SK-N-SH treated with all-trans-retinoic acid at 6 μM for 48 hours (cell line): ENCODE data around the gene TMEM81.
A peak's percentile ranks its signal among the peaks of the same experiment; 100 is the strongest.

Experiments
- ATAC-seq: fragments of 200-7000 bp; cut with Tn5 transposase; 3 replicates; pipeline ENCODE4 v1.9.1; 2020; ENCODE audit warnings: mild to moderate bottlenecking, moderate library complexity
- ARNTL ChIP-seq: fragments of 450-650 bp; formaldehyde crosslinking; IDR thresholded peaks from 2 replicates; pipeline ENCODE4 v1.5.0; 2020; ENCODE audit warnings: low read depth, mild to moderate bottlenecking, moderate library complexity, borderline replicate concordance
- BACH2 ChIP-seq: fragments of 250-450 bp; sonication (Bioruptor Pico); IDR thresholded peaks from 2 replicates; pipeline ENCODE4 v1.9.0; 2021; ENCODE audit warnings: mild to moderate bottlenecking, borderline replicate concordance
- CREB5 ChIP-seq: fragments of 250-450 bp; sonication (Bioruptor Pico); IDR thresholded peaks from 2 replicates; pipeline ENCODE4 v1.5.1; 2020; ENCODE audit warnings: low read depth, mild to moderate bottlenecking, moderate library complexity
- CSDC2 ChIP-seq: fragments of 250-450 bp; sonication (Bioruptor Pico); IDR thresholded peaks from 2 replicates; pipeline ENCODE4 v1.5.0; 2020; ENCODE audit warnings: mild to moderate bottlenecking, moderate library complexity
- ESRRG ChIP-seq: fragments of 250-450 bp; sonication (Bioruptor Pico); IDR thresholded peaks from 2 replicates; pipeline ENCODE4 v1.6.1; 2021; ENCODE audit warnings: mild to moderate bottlenecking
- GLIS3 ChIP-seq: fragments of 250-450 bp; sonication (Bioruptor Pico); IDR thresholded peaks from 2 replicates; pipeline ENCODE4 v1.5.0; 2020; ENCODE audit warnings: mild to moderate bottlenecking, moderate library complexity
- ISL1 ChIP-seq: fragments of 250-450 bp; sonication (Bioruptor Pico); IDR thresholded peaks from 2 replicates; pipeline ENCODE4 v2.1.2; 2022; ENCODE audit warnings: mild to moderate bottlenecking, moderate library complexity
- OSR1 ChIP-seq: fragments of 250-450 bp; sonication (Bioruptor Pico); IDR thresholded peaks from 2 replicates; pipeline ENCODE4 v1.8.0; 2022; ENCODE audit warnings: moderate library complexity, mild to moderate bottlenecking, inconsistent platforms
- PPARA ChIP-seq: fragments of 250-450 bp; sonication (Bioruptor Pico); IDR thresholded peaks from 2 replicates; pipeline ENCODE4 v1.5.0; 2020; ENCODE audit warnings: mild to moderate bottlenecking, borderline replicate concordance
- RARB ChIP-seq: fragments of 250-450 bp; sonication (Bioruptor Pico); IDR thresholded peaks from 2 replicates; pipeline ENCODE4 v1.8.0; 2021; ENCODE audit warnings: mild to moderate bottlenecking, moderate library complexity
- SNAI2 ChIP-seq: fragments of 250-450 bp; sonication (Bioruptor Pico); IDR thresholded peaks from 2 replicates; pipeline ENCODE4 v1.5.0; 2020; ENCODE audit warnings: mild to moderate bottlenecking, moderate library complexity
- TCF4 ChIP-seq: fragments of 250-450 bp; sonication (Bioruptor Pico); IDR thresholded peaks from 2 replicates; pipeline ENCODE4 v1.8.0; 2021; ENCODE audit warnings: mild to moderate bottlenecking, moderate library complexity, borderline replicate concordance
- TOX ChIP-seq: fragments of 250-450 bp; sonication (Bioruptor Pico); IDR thresholded peaks from 2 replicates; pipeline ENCODE4 v1.8.0; 2021; ENCODE audit warnings: mild to moderate bottlenecking, moderate library complexity, borderline replicate concordance
- ZC3H10 ChIP-seq: fragments of 250-450 bp; sonication (Bioruptor Pico); IDR thresholded peaks from 2 replicates; pipeline ENCODE4 v1.5.1; 2021; ENCODE audit warnings: mild to moderate bottlenecking, moderate library complexity
- ZFP3 ChIP-seq: fragments of 250-450 bp; sonication (Bioruptor Pico); IDR thresholded peaks from 2 replicates; pipeline ENCODE4 v1.5.0; 2020; ENCODE audit warnings: mild to moderate bottlenecking, moderate library complexity
- ZFP30 ChIP-seq: fragments of 450-650 bp; formaldehyde crosslinking; IDR thresholded peaks from 2 replicates; pipeline ENCODE4 v1.5.0; 2022; ENCODE audit warnings: mild to moderate bottlenecking, moderate library complexity
- ZNF565 ChIP-seq: fragments of 450-650 bp; formaldehyde crosslinking; conservative IDR thresholded peaks from 2 replicates; pipeline ENCODE4 v1.5.0; 2020; ENCODE audit warnings: low read depth, mild to moderate bottlenecking, moderate library complexity
- ZNF70 ChIP-seq: fragments of 450-650 bp; formaldehyde crosslinking; IDR thresholded peaks from 2 replicates; pipeline ENCODE4 v1.5.0; 2020; ENCODE audit warnings: mild to moderate bottlenecking, moderate library complexity
- ZNF8 ChIP-seq: fragments of 450-650 bp; formaldehyde crosslinking; IDR thresholded peaks from 2 replicates; pipeline ENCODE4 v1.5.0; 2020; ENCODE audit warnings: mild to moderate bottlenecking, moderate library complexity
- TF ChIP-seq, protein P1 (sequence below): fragments of 250-450 bp; sonication (Bioruptor Pico); IDR thresholded peaks from 2 replicates; pipeline ENCODE4 v1.5.1; 2021; ENCODE audit warnings: mild to moderate bottlenecking, moderate library complexity
- TF ChIP-seq, protein P2 (sequence below): fragments of 250-450 bp; sonication (Bioruptor Pico); IDR thresholded peaks from 2 replicates; pipeline ENCODE4 v1.8.0; 2020; ENCODE audit warnings: mild to moderate bottlenecking, moderate library complexity, borderline replicate concordance

TMEM81 gene

GRCh38 chr1:205072286-205072685 lies 12.0 kb downstream of the TMEM81 start:
- TF ChIP-seq SNAI2 (CRISPR knock-in tag) = no peak
- no peak for TF ChIP-seq OSR1
- TF ChIP-seq TCF4 (CRISPR knock-in tag) = no peak
- TF ChIP-seq, protein P1, sequence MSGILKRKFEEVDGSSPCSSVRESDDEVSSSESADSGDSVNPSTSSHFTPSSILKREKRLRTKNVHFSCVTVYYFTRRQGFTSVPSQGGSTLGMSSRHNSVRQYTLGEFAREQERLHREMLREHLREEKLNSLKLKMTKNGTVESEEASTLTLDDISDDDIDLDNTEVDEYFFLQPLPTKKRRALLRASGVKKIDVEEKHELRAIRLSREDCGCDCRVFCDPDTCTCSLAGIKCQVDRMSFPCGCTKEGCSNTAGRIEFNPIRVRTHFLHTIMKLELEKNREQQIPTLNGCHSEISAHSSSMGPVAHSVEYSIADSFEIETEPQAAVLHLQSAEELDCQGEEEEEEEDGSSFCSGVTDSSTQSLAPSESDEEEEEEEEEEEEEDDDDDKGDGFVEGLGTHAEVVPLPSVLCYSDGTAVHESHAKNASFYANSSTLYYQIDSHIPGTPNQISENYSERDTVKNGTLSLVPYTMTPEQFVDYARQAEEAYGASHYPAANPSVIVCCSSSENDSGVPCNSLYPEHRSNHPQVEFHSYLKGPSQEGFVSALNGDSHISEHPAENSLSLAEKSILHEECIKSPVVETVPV (CRISPR knock-in tag) = no peak
- TF ChIP-seq RARB (CRISPR knock-in tag) = no peak
- TF ChIP-seq PPARA = no peak
- no peak for ATAC-seq

DNA sequence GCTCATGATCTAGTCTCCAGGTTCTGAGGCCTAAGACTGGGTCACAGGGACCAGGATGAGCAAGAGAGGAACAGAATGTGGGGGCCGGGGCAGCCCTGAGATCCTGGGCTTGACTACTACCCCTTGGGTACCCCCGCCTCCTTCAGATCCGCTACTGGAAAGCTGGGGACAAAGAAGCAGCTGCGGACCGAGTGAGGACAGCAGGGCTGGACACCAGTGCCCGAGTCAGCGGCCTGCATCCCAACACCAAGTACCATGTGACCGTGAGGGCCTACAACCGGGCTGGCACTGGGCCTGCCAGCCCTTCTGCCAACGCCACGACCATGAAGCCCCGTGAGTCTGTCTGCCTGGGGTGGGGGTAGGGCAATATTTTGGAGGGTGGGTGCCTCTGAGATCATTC lies 12.5 kb downstream of the TMEM81 start:
- TF ChIP-seq ZFP30 = no peak
- no peak for TF ChIP-seq BACH2
- TF ChIP-seq, all 23 proteins: peak for 0
- ATAC-seq = no peak

DNA sequence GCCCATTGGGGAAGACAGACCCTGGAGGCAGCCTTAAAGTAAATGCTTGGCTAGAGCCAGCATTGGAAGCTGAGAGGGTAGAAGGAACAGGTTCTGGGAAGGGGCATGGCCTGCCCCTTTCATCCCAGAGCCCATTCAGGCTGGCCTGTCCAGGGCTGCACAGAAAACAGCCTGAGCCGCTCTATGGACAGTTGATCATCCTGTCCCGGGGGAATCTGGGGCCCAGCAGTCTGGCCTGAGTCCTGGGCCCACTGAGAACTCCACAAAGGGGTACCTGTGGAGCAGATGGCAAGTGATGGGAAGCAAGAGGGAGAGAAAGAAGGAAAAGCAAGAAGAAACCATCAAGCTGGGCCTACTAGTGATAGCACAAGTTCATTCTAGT lies 13.2 kb downstream of the TMEM81 start:
- ATAC-seq = no peak

DNA sequence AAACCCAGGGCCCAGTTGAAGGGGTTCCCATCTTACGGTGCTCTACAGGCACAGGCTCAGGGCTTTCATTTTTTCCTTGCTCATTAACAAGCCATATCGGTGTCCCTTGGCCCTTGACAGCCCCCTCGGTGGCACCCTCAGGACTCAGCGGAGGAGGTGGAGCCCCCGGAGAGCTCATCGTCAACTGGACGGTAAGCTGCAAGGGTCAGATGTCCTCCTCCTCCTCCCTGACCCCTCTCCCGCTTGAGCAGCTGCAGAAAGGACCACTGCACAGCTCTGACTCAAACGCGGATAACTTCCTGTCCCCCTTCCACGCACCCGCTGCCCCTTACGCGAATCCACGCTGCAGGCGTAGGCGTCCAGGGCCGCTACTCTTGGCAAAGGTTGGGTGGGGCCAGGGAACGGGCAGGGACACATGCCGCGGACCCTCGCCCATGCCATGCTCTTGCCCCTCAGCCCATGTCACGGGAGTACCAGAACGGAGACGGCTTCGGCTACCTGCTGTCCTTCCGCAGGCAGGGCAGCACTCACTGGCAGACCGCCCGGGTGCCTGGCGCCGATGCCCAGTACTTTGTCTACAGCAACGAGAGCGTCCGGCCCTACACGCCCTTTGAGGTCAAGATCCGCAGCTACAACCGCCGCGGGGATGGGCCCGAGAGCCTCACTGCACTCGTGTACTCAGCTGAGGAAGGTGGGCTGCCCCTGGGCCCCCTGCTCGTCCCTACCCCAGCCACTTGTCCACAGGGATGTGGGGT lies 14.7 kb downstream of the TMEM81 start:
- ATAC-seq = no peak

More for the DNA sequence above, 13.2 kb downstream of the TMEM81 start:
- TF ChIP-seq CSDC2 (CRISPR knock-in tag) = no peak

GRCh38 chr1:205068457-205069040 lies 15.7 kb downstream of the TMEM81 start:
- ATAC-seq = no peak

More for the DNA sequence above, 14.7 kb downstream of the TMEM81 start:
- TF ChIP-seq RARB (CRISPR knock-in tag) (no peak), ZNF70 (CRISPR knock-in tag) (no peak), ZFP3 (CRISPR knock-in tag) (no peak), ZC3H10 (no peak)
- TF ChIP-seq, all 23 proteins: peak for 0

DNA sequence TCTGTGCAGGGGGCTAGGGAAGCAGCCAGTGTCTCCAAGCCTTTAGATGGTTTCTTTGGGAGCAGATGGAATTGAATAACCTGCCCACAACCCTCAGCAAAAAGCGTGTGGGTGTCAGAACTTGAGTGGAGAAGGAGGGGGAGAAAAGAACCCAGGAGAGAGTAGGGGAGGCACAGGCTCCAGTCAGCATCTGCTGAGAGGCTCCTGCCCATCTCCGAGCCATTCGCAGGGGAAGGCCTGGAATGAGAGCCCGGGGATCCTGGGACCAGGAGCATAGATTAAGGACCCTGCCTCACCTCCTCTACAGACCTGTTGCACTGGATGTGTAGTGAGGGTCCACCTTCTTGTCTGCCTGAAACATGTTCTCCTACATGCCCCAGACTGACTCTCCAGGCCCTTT lies 16.3 kb downstream of the TMEM81 start:
- no peak for ATAC-seq
- no peak for TF ChIP-seq ZNF8 (CRISPR knock-in tag)
- TF ChIP-seq, protein P2, sequence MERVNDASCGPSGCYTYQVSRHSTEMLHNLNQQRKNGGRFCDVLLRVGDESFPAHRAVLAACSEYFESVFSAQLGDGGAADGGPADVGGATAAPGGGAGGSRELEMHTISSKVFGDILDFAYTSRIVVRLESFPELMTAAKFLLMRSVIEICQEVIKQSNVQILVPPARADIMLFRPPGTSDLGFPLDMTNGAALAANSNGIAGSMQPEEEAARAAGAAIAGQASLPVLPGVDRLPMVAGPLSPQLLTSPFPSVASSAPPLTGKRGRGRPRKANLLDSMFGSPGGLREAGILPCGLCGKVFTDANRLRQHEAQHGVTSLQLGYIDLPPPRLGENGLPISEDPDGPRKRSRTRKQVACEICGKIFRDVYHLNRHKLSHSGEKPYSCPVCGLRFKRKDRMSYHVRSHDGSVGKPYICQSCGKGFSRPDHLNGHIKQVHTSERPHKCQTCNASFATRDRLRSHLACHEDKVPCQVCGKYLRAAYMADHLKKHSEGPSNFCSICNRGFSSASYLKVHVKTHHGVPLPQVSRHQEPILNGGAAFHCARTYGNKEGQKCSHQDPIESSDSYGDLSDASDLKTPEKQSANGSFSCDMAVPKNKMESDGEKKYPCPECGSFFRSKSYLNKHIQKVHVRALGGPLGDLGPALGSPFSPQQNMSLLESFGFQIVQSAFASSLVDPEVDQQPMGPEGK (CRISPR knock-in tag) = no peak
- TF ChIP-seq OSR1 = no peak
- no peak for TF ChIP-seq ESRRG (CRISPR knock-in tag)
- TF ChIP-seq, protein P1 (CRISPR knock-in tag) = no peak
- no peak for TF ChIP-seq TCF4 (CRISPR knock-in tag)
- TF ChIP-seq ZNF70 (CRISPR knock-in tag) = no peak
- TF ChIP-seq BACH2 = no peak
- TF ChIP-seq ZFP30 = no peak
- TF ChIP-seq ZC3H10 = no peak
- no peak for TF ChIP-seq TOX (CRISPR knock-in tag)
- no peak for TF ChIP-seq CREB5 (CRISPR knock-in tag)
- no peak for TF ChIP-seq SNAI2 (CRISPR knock-in tag)
- TF ChIP-seq ZFP3 (CRISPR knock-in tag) = no peak
- no peak for TF ChIP-seq GLIS3
- TF ChIP-seq ARNTL (CRISPR knock-in tag) = no peak
- TF ChIP-seq RARB (CRISPR knock-in tag) = no peak
- no peak for TF ChIP-seq ZNF565 (CRISPR knock-in tag)
- no peak for TF ChIP-seq PPARA
- no peak for TF ChIP-seq ISL1

More at GRCh38 chr1:205068457-205069040, 15.7 kb downstream of the TMEM81 start:
- TF ChIP-seq OSR1 = no peak
- 0 out of 2 replicates have a peak, but pooled peaks have one; percentile 14 for TF ChIP-seq ZC3H10
- no peak for TF ChIP-seq ARNTL (CRISPR knock-in tag)
- no peak for TF ChIP-seq CSDC2 (CRISPR knock-in tag)
